H1 (cell line): ENCODE data around the gene APBA2. TPM values are rescaled to one million over a fixed set of nuclear protein-coding genes. Genes with fewer than 3 reads are reported as not detected.

Source experiments
- BCL11A ChIP-seq, 2 experiments: IDR thresholded peaks; one replicate each; pipeline ENCODE4 v1.6.1; 2011; ENCODE audit warnings: low read depth in 2 of 2, low read length in 2 of 2, mild to moderate bottlenecking in 2 of 2
- BRCA1 ChIP-seq: IDR thresholded peaks from 2 replicates; pipeline ENCODE4 v1.6.1; 2012; ENCODE audit warnings: low read depth, low read length, improper control_type of control experiment
- CEBPB ChIP-seq: IDR thresholded peaks from 2 replicates; pipeline ENCODE4 v1.6.1; 2012; ENCODE audit warnings: low read depth, low read length
- EGR1 ChIP-seq: IDR thresholded peaks from 2 replicates; pipeline ENCODE4 v1.6.1; 2011; ENCODE audit warnings: low read depth, low read length, borderline replicate concordance
- FOSL1 ChIP-seq: IDR thresholded peaks from 2 replicates; pipeline ENCODE4 v1.6.1; 2011; ENCODE audit warnings: mild to moderate bottlenecking, low read depth, low read length, moderate library complexity; ENCODE audit not compliant: insufficient read depth
- JUN ChIP-seq: IDR thresholded peaks from 2 replicates; pipeline ENCODE4 v1.6.1; 2011; ENCODE audit warnings: low read depth, mild to moderate bottlenecking, improper control_type of control experiment, low read length
- KDM5A ChIP-seq: fragments of 200-600 bp; IDR thresholded peaks from 2 replicates; pipeline ENCODE4 v1.7.1; 2012; ENCODE audit warnings: mild to moderate bottlenecking, low read length, inconsistent platforms, mixed read lengths
- PHF8 ChIP-seq: fragments of 200-600 bp; sonication (generic); conservative IDR thresholded peaks from 2 replicates; pipeline ENCODE4 v1.7.1; 2012; ENCODE audit warnings: low read depth, mild to moderate bottlenecking, inconsistent platforms, low read length, moderate library complexity
- RFX5 ChIP-seq: IDR thresholded peaks from 2 replicates; pipeline ENCODE4 v1.6.1; 2011; ENCODE audit warnings: low read depth, low read length, improper control_type of control experiment, borderline replicate concordance
- RXRA ChIP-seq: IDR thresholded peaks from 2 replicates; pipeline ENCODE4 v1.6.1; 2011; ENCODE audit warnings: low read depth, mild to moderate bottlenecking, low read length, moderate library complexity; ENCODE audit not compliant: insufficient read depth
- SIN3A ChIP-seq, 2 experiments: IDR thresholded peaks in 1 of 2; conservative IDR thresholded peaks in 1 of 2; 2 replicates each; pipeline ENCODE4 v1.6.1; 2011 to 2012; ENCODE audit warnings: low read length in 2 of 2, improper control_type of control experiment in 1 of 2, low read depth in 1 of 2, mild to moderate bottlenecking in 1 of 2
- SIX5 ChIP-seq: IDR thresholded peaks from 2 replicates; pipeline ENCODE4 v1.6.1; 2011; ENCODE audit warnings: mild to moderate bottlenecking, low read depth, low read length
- SP4 ChIP-seq: IDR thresholded peaks from 2 replicates; pipeline ENCODE4 v1.6.1; 2012; ENCODE audit warnings: low read length, inconsistent platforms
- YY1 ChIP-seq: IDR thresholded peaks from 2 replicates; pipeline ENCODE4 v1.6.1; 2011; ENCODE audit warnings: low read depth, mild to moderate bottlenecking, low read length
- ZNF274 ChIP-seq: IDR thresholded peaks from 2 replicates; pipeline ENCODE4 v1.7.0; 2012; ENCODE audit warnings: low read length, borderline replicate concordance; ENCODE audit errors: extremely low read depth
- polyA plus RNA-seq, 7 experiments: library from polyadenylated mRNA; depleted of rRNA in 3 of 7; stranded (reverse) in 5 of 7; unstranded in 2 of 7; fragments of >200 nt in 5 of 7; fragments of 200-250 nt in 2 of 7; gene quantifications; 1 replicate in 5 of 7; 2 replicates in 1 of 7; 4 replicates in 1 of 7; pipeline versions ENCODE4 v1.2.1 to v1.2.3, GENCODE V29; 2011 to 2013; ENCODE audit warnings: missing spikeins in 2 of 7, mixed read lengths in 2 of 7
- total RNA-seq: library from RNA; stranded (reverse); fragmentation: NEBNext Ultra II Directional; extraction: Animal tissue kit (Norgen Biotek cat#: 25700); gene quantifications from 2 replicates; pipeline ENCODE4 v1.2.1, GENCODE V29; 2021
- TF ChIP-seq, protein P1 (sequence below): IDR thresholded peaks from 2 replicates; pipeline ENCODE4 v1.6.1; 2012; ENCODE audit warnings: inconsistent platforms
- TF ChIP-seq, protein P2 (sequence below): IDR thresholded peaks from 2 replicates; pipeline ENCODE4 v1.6.1; 2011; ENCODE audit warnings: low read length, improper control_type of control experiment

Gene APBA2
- total and polyA plus RNA-seq, 2 of the 8 experiments (the other 6 are each of a cell fraction or from before 2014, with no cell fraction given): 15.5 to 19.0 TPM

DNA sequence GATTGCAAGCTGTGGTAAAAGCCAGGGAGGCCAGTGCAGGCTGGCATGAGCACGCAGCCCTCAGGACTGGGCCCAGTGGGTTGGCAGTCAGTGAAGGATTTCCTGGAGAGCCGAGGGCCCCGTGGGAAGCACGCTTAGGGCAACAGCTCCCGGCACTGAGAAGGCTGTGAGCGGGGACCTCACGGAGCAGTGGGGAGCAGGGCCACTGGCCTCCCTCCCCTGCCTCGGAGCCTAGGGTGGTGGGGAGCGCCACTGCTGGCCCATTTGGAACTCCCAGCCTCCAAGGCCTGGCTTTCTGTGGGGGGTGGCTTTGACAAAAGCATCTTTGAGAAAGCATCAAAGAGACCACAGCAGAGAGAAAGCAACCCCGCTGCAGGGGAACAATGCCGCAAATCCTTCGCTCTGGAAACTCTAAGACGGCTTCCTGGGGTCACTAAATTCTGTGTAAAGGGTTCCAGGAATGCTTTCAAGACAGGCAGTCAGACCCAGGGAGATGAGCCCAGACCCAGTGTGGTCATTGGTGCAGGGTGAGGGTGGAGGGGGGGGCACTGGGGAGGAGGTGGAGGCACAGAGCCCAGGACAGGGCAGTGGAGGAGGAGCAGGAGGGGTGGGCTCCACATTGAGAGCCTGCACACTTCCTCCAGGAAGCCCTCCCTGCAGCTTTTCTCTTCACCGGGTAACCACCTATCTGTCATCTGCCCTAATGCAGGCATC is 9.5 kb upstream of the APBA2 start (continued):
- TF ChIP-seq KDM5A: no peak
- TF ChIP-seq PHF8: no peak
- no peak for TF ChIP-seq RXRA
- TF ChIP-seq, protein P1, sequence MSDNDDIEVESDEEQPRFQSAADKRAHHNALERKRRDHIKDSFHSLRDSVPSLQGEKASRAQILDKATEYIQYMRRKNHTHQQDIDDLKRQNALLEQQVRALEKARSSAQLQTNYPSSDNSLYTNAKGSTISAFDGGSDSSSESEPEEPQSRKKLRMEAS: peak; percentile 6; the same call in 1 of the 2 replicates
- no peak for TF ChIP-seq SIN3A (conservative IDR thresholded peaks at IDR 0.05 in 1 of 2, IDR thresholded peaks at IDR 0.05 in 1 of 2; ENCODE audit: low read depth in 1 of 2, low read length in 2 of 2)
- TF ChIP-seq CEBPB: no peak
- no peak for TF ChIP-seq BRCA1
- TF ChIP-seq SP4: no peak
- TF ChIP-seq EGR1: no peak
- TF ChIP-seq SIX5: no peak
- TF ChIP-seq RFX5: no peak
- TF ChIP-seq, protein P2, sequence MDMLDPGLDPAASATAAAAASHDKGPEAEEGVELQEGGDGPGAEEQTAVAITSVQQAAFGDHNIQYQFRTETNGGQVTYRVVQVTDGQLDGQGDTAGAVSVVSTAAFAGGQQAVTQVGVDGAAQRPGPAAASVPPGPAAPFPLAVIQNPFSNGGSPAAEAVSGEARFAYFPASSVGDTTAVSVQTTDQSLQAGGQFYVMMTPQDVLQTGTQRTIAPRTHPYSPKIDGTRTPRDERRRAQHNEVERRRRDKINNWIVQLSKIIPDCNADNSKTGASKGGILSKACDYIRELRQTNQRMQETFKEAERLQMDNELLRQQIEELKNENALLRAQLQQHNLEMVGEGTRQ: no peak
- TF ChIP-seq FOSL1: no peak
- TF ChIP-seq JUN: no peak
- TF ChIP-seq YY1: 0 out of 2 replicates have a peak, but pooled peaks have one; percentile 16
- no peak for TF ChIP-seq ZNF274
- peak in 1 of 2 experiments; percentile 8 for TF ChIP-seq BCL11A (IDR thresholded peaks at IDR 0.05; ENCODE audit: low read depth in 2 of 2, low read length in 2 of 2)
